ENCODE results near the gene ZNF697. TPM values are rescaled to one million over a fixed set of nuclear protein-coding genes. Genes with fewer than 3 reads are reported as not detected.
"Not testable (repeated sequence)": the region's sequence is repeated elsewhere in the genome, so short reads cannot be mapped to it uniquely, and the experiment has no call there.

Gene ZNF697
- total RNA-seq, 1 experiment from 2014 or later, result 4.1 TPM

DNA sequence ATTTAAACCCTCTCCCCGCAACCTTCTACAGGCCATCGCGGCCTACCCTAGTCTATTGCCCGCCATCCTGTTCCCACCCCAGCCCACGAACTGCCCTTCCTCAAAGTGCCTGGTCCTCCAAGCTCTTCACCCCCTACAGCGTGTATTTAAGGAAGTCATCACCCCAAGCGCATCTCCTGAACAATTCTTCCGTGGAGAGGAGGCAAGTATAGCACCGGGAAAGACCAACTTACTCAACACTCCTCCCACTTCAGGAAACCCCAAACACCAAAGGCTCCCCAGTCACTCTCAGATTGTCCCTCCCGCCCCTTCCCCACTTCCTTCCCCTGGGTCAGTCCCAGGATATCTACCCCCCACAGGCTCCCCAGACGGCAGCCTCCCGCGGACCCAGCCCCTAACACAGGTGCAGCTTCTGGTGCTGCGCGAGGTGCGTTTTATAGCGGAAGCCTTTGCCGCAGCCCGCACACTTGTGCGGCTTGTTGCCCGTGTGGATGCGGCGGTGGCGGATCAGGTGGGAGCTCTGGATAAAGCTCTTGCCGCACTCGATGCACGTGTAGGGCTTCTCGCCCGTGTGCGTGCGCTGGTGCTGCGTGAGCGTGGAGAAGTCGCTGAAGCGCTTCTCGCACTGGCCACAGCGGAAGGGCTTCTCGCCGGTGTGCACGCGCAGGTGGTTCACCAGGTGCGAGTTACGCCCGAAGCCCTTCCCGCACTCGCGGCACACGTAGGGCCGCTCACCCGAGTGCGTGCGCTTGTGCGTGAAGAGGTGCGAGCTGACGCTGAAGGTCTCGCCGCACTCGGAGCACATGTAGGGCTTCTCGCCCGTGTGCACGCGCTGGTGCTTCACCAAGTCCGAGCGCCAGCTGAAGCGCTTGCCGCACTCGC lies 25.5 kb downstream of the ZNF697 start:
- POLR2A ChIA-PET (ENCODE audit: unreplicated experiment), result no interaction called here
- H3K27me3 ChIP-seq (ENCODE audit: insufficient read depth, low read depth), result no peaks in the 10 kb centered on the region
- no peak overlapping the region for H3K27ac ChIP-seq
- no peaks in the 10 kb centered on the region for H4K20me1 ChIP-seq (ENCODE audit: insufficient read depth)
- no peaks in the 10 kb centered on the region for H3K36me3 ChIP-seq (ENCODE audit: low read depth)
- DNase-seq, result no peak
- no peak overlapping the region for H3K4me3 ChIP-seq
- no peak overlapping the region for H2AFZ ChIP-seq
- no TSS peak for BruUV-seq (replicated peaks)
- no peaks in the 10 kb centered on the region for H3K79me2 ChIP-seq (ENCODE audit: low read depth)
- CTCF ChIA-PET, result no interaction called here
- no peaks in the 10 kb centered on the region for H3K9me3 ChIP-seq (ENCODE audit: insufficient read depth, low read depth)
- H3K4me2 ChIP-seq, result no peak overlapping the region
- no peaks in the 10 kb centered on the region for H3F3A ChIP-seq (ENCODE audit: insufficient read depth, low read depth)
- no peaks in the 10 kb centered on the region for H3K4me1 ChIP-seq (replicated peaks; ENCODE audit: insufficient read depth)
- no peaks in the 10 kb centered on the region for H3K9me2 ChIP-seq (ENCODE audit: insufficient read depth)
- TF ChIP-seq EZH2 (IDR thresholded peaks at IDR 0.05; ENCODE audit: low read depth), result no peak
- TF ChIP-seq, protein P1, sequence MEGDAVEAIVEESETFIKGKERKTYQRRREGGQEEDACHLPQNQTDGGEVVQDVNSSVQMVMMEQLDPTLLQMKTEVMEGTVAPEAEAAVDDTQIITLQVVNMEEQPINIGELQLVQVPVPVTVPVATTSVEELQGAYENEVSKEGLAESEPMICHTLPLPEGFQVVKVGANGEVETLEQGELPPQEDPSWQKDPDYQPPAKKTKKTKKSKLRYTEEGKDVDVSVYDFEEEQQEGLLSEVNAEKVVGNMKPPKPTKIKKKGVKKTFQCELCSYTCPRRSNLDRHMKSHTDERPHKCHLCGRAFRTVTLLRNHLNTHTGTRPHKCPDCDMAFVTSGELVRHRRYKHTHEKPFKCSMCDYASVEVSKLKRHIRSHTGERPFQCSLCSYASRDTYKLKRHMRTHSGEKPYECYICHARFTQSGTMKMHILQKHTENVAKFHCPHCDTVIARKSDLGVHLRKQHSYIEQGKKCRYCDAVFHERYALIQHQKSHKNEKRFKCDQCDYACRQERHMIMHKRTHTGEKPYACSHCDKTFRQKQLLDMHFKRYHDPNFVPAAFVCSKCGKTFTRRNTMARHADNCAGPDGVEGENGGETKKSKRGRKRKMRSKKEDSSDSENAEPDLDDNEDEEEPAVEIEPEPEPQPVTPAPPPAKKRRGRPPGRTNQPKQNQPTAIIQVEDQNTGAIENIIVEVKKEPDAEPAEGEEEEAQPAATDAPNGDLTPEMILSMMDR (conservative IDR thresholded peaks at IDR 0.05), result no peak
- intact Hi-C loops (cut with micrococcal nuclease; ENCODE audit: unreplicated experiment), result no loop called here

GRCh38 chr1:119621705-119622104 lies 26.4 kb downstream of the ZNF697 start:
- Histone ChIP-seq H2AFZ (no peak overlapping the region), H3K9me2 (ENCODE audit: insufficient read depth) (no peaks in the 10 kb centered on the region), H3K4me3 (no peak overlapping the region), H3F3A (ENCODE audit: insufficient read depth, low read depth) (no peaks in the 10 kb centered on the region), H3K4me2 (no peak overlapping the region), H3K4me1 (replicated peaks; ENCODE audit: insufficient read depth) (no peaks in the 10 kb centered on the region), H3K36me3 (ENCODE audit: low read depth) (no peaks in the 10 kb centered on the region), H4K20me1 (ENCODE audit: insufficient read depth) (no peaks in the 10 kb centered on the region), H3K27ac (no peak overlapping the region), H3K79me2 (ENCODE audit: low read depth) (no peaks in the 10 kb centered on the region), H3K27me3 (ENCODE audit: insufficient read depth, low read depth) (no peaks in the 10 kb centered on the region), H3K9me3 (ENCODE audit: insufficient read depth, low read depth) (no peaks in the 10 kb centered on the region)
- POLR2A ChIA-PET (ENCODE audit: unreplicated experiment), result no interaction called here
- intact Hi-C loops (cut with micrococcal nuclease; ENCODE audit: unreplicated experiment), result no loop called here
- TF ChIP-seq, protein P1 (conservative IDR thresholded peaks at IDR 0.05), result no peak
- TF ChIP-seq EZH2 (IDR thresholded peaks at IDR 0.05; ENCODE audit: low read depth), result no peak
- DNase-seq, result no peak
- CTCF ChIA-PET, result no interaction called here
- BruUV-seq (replicated peaks), result no TSS peak

DNA sequence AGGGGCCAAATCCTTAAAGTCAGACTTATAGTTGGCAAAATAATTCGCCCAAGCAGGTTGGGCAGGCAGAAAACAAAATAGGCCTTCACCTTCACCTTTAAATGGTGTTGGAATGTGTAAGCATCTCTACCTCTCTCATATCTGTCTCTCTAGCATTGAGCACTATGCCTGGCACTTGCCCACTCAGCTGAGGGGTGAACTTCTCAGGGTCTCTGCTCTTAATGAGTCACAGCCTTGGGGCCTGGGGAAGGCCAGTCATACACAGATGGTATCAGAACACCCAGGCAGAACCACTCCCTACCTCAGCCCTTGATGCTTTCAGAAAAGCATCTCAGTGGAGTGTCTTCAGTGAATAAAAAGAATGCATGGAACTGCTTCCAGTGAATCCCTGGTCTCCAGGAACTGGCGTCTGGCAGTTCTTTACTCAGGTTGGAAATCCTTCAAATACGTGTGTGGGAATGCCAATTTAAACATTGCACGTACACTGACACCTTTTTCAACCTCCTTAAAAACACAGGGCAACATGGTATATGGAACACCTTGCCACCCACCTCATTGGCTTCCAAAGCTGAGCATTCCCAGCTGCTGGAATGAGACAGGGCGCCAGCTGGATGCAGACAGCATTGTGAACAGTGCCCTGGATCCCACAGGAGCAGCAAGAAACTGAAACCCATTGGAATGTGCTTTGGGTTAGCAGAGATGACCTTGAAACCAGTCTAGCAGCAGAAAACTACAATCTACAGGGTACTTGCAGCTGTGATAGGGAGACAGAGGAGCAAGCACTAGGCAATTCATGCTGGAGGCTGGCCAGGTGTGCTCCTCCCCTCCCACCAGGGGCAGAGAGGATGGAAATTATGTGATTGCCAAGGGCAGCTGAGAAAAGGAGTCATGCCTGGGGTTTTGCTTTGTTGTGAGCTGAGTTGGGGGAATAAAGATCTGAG lies 30.0 kb downstream of the ZNF697 start:
- no peak overlapping the region for H3K4me2 ChIP-seq
- no peaks in the 10 kb centered on the region for H3K36me3 ChIP-seq (ENCODE audit: low read depth)
- no peak overlapping the region for H2AFZ ChIP-seq
- CTCF ChIA-PET, result no interaction called here
- no peaks in the 10 kb centered on the region for H3K27me3 ChIP-seq (ENCODE audit: insufficient read depth, low read depth)
- no peaks in the 10 kb centered on the region for H3K9me2 ChIP-seq (ENCODE audit: insufficient read depth)
- no peaks in the 10 kb centered on the region for H3K4me1 ChIP-seq (replicated peaks; ENCODE audit: insufficient read depth)
- no TSS peak for BruUV-seq (replicated peaks)
- POLR2A ChIA-PET (ENCODE audit: unreplicated experiment), result interaction anchor here (0.6 kb wide), 1 partner anchor 56 kb away, joined by 3 read pairs; no protein-coding TSS in a partner anchor
- no peaks in the 10 kb centered on the region for H3F3A ChIP-seq (ENCODE audit: insufficient read depth, low read depth)
- no peaks in the 10 kb centered on the region for H3K79me2 ChIP-seq (ENCODE audit: low read depth)
- no peak for DNase-seq
- TF ChIP-seq, protein P1 (conservative IDR thresholded peaks at IDR 0.05), result no peak
- no peak for TF ChIP-seq EZH2 (IDR thresholded peaks at IDR 0.05; ENCODE audit: low read depth)
- no peak overlapping the region for H3K27ac ChIP-seq
- H4K20me1 ChIP-seq (ENCODE audit: insufficient read depth), result no peaks in the 10 kb centered on the region
- H3K9me3 ChIP-seq (ENCODE audit: insufficient read depth, low read depth), result no peaks in the 10 kb centered on the region
- intact Hi-C loops (cut with micrococcal nuclease; ENCODE audit: unreplicated experiment), result loop anchor here (10.0 kb wide), 1 partner anchor 327 kb away; no protein-coding TSS in a partner anchor
- H3K4me3 ChIP-seq, result no peak overlapping the region

DNA sequence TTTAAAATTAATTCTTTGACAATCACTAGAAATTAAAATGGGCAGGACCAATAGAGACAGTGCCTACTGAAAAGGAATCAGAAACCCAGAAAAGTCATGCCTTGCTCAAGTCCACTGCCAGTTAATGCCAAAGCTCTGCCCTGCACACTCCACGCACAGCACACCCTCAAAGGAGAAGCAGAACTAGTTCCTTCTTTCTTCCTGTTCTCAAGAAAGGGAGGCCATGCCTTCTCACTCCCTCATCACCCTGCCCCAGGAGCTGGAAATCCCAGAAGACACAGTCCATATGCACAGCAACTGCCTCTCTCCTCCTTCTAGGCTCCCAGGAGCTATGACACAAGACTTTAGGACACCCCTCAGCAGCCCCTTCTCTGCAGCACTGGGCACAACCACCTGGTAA lies 31.3 kb downstream of the ZNF697 start:
- H3F3A ChIP-seq (ENCODE audit: insufficient read depth, low read depth); H3K27me3 ChIP-seq (ENCODE audit: insufficient read depth, low read depth); H3K79me2 ChIP-seq (ENCODE audit: low read depth); H4K20me1 ChIP-seq (ENCODE audit: insufficient read depth); POLR2A ChIA-PET (ENCODE audit: unreplicated experiment); H3K4me3 ChIP-seq; H3K4me2 ChIP-seq; H2AFZ ChIP-seq; DNase-seq; H3K4me1 ChIP-seq (replicated peaks; ENCODE audit: insufficient read depth); H3K9me3 ChIP-seq (ENCODE audit: insufficient read depth, low read depth); H3K36me3 ChIP-seq (ENCODE audit: low read depth); H3K9me2 ChIP-seq (ENCODE audit: insufficient read depth); H3K27ac ChIP-seq; BruUV-seq (replicated peaks): not testable (repeated sequence)
- CTCF ChIA-PET, result interaction anchor here (0.6 to 1.0 kb wide), 3 partner anchors 11 to 194 kb away, joined by 3 to 4 read pairs (median 3); partner anchors contain the start of gene REG4
- intact Hi-C loops (cut with micrococcal nuclease; ENCODE audit: unreplicated experiment), result loop anchor here (10.0 kb wide), 1 partner anchor 328 kb away; no protein-coding TSS in a partner anchor
